Body of pancreas (tissue), 4 donors: ENCODE data around the gene CORO1C. TPM values are rescaled to one million over a fixed set of nuclear protein-coding genes. Genes with fewer than 3 reads are reported as not detected.

Experiments
- ATAC-seq: fragments of 150-250 bp; one replicate; pipeline ENCODE4 v1.9.1; 2016
- DNase-seq, 4 donors: peaks; one replicate each; pipeline ENCODE4 v3.0.0-alpha.2; 2019
- H3K27ac ChIP-seq, 4 donors: fragments of 200-600 bp; sonication (generic); 1 replicate in 3 of 4; 2 replicates in 1 of 4; pipeline versions ENCODE4 v1.5.1 to v1.6.1; 2016 to 2019; ENCODE audit warnings: mild to moderate bottlenecking in 1 of 4, mixed read lengths in 1 of 4, moderate library complexity in 1 of 4
- H3K27me3 ChIP-seq, 2 donors: fragments of 200-600 bp; sonication (generic); one replicate each; pipeline ENCODE4 v1.6.0; 2016; ENCODE audit warnings: mild to moderate bottlenecking in 1 of 2
- H3K36me3 ChIP-seq, 2 donors: fragments of 200-600 bp; sonication (generic); replicated peaks in 1 of 2; 2 replicates each; pipeline ENCODE4 v1.5.1; 2016; ENCODE audit warnings: low read depth in 2 of 2; ENCODE audit not compliant: insufficient read depth in 1 of 2
- H3K4me1 ChIP-seq: fragments of 200-600 bp; sonication (generic); one replicate; pipeline ENCODE4 v1.6.0; 2016
- H3K4me3 ChIP-seq, 2 donors: fragments of 200-600 bp; sonication (generic); 1 replicate in 1 of 2; 2 replicates in 1 of 2; pipeline ENCODE4 v1.5.1; 2016 to 2019
- H3K9me3 ChIP-seq, 3 donors: fragments of 200-600 bp; sonication (generic); 1 replicate in 2 of 3; 2 replicates in 1 of 3; pipeline ENCODE4 v1.5.1; 2016
- POLR2A ChIP-seq, 3 donors: fragments of 450-650 bp; IDR thresholded peaks; one replicate each; pipeline ENCODE4 v1.6.1; 2016; ENCODE audit warnings: antibody characterized with exemption in 3 of 3, mild to moderate bottlenecking in 2 of 3
- WGBS, 2 donors: methylation state at CpG; one replicate each; pipeline ENCODE4 v1.1.5; 2017; 5-methylcytosine and 5-hydroxymethylcytosine counted together
- intact Hi-C: fragments of 100-400 bp; cut with DNase I; formaldehyde crosslinking; loops from one replicate; pipeline ENCODE4 v1.15.1; 2023
- total RNA-seq, 2 donors: library from RNA; depleted of rRNA; stranded (reverse); fragments of >200 nt; gene quantifications; one replicate each; pipeline ENCODE4 v1.1.0, GENCODE V29; 2016
- TF ChIP-seq, protein P1 (sequence below), 7 experiments: fragments of 450-650 bp in 4 of 7; fragments of 200-600 bp in 3 of 7; sonication (generic) in 3 of 7; IDR thresholded peaks; one replicate each; pipeline ENCODE4 v1.5.1; 2016 to 2019; ENCODE audit warnings: antibody characterized with exemption in 7 of 7

CORO1C gene
- total RNA-seq, 2 donors from 2014 or later = 26.7 to 27.4 TPM

DNA sequence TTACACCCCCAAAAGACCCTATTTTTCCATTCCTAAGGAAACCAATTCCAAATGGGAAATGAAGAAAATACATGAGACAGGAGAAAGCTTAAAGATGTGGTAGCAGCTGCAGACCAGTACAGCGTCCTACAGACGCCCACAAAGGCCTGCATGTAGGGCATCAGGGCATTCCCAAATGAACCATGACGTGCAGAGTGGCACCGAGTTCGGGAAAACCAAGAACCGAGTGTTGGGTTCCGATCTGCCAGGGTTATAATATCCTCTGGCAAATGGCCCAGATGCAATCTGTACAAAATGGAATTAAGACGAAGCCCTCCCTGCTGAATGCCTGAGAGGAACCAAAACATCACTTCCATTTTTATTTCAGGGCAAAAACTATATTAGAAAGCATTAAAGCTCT is 63.3 kb downstream of the CORO1C start:
- Histone ChIP-seq H3K27ac (no peak overlapping the region), H3K9me3 (no peaks in the 10 kb centered on the region), H3K4me1 (peaks cover 17% of the 10 kb centered on the region), H3K4me3 (no peak overlapping the region), H3K36me3 (no peaks in the 10 kb centered on the region), H3K27me3 (no peaks in the 10 kb centered on the region)
- intact Hi-C loops = loop anchor here (5.0 kb wide), 1 partner anchor 129 kb away; no protein-coding TSS in a partner anchor
- TF ChIP-seq, protein P1, sequence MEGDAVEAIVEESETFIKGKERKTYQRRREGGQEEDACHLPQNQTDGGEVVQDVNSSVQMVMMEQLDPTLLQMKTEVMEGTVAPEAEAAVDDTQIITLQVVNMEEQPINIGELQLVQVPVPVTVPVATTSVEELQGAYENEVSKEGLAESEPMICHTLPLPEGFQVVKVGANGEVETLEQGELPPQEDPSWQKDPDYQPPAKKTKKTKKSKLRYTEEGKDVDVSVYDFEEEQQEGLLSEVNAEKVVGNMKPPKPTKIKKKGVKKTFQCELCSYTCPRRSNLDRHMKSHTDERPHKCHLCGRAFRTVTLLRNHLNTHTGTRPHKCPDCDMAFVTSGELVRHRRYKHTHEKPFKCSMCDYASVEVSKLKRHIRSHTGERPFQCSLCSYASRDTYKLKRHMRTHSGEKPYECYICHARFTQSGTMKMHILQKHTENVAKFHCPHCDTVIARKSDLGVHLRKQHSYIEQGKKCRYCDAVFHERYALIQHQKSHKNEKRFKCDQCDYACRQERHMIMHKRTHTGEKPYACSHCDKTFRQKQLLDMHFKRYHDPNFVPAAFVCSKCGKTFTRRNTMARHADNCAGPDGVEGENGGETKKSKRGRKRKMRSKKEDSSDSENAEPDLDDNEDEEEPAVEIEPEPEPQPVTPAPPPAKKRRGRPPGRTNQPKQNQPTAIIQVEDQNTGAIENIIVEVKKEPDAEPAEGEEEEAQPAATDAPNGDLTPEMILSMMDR (IDR thresholded peaks at IDR 0.05) = no peak
- no peak for TF ChIP-seq POLR2A (IDR thresholded peaks at IDR 0.05)
- WGBS, 2 donors = 81 to 88% methylated on average over 8 of the region's 8 CpGs
- ATAC-seq (no peak), DNase-seq (no peak)

DNA sequence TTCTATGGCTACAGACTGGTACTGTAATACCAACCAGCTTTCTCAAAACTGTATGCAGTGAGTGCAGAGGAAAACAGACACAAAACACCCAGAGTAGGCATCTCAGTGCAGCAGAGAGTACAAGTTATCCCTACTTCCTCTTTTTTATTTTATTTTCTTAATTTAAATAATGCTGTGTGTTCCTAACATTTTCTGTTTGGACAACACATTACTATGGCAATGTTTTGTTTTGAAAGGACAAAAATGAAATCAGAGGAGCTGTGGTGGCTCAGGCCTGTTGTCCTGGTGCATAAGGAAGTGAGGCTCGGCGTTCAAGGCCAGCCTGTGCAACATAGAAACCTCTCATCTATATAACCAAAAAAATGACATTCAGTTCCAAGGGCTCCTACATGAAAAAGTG is 64.0 kb downstream of the CORO1C start:
- intact Hi-C loops = loop anchor here (5.0 kb wide), 1 partner anchor 130 kb away; no protein-coding TSS in a partner anchor
- no peaks in the 10 kb centered on the region for H3K36me3 ChIP-seq
- DNase-seq = no peak
- no peak for ATAC-seq
- no peaks in the 10 kb centered on the region for H3K27me3 ChIP-seq
- H3K9me3 ChIP-seq = no peaks in the 10 kb centered on the region
- no peak overlapping the region for H3K27ac ChIP-seq
- H3K4me1 ChIP-seq = peaks cover 17% of the 10 kb centered on the region
- no peak overlapping the region for H3K4me3 ChIP-seq
- TF ChIP-seq, protein P1 (IDR thresholded peaks at IDR 0.05) = no peak
- WGBS, 2 donors = 46 to 59% methylated on average over 2 of the region's 2 CpGs

DNA sequence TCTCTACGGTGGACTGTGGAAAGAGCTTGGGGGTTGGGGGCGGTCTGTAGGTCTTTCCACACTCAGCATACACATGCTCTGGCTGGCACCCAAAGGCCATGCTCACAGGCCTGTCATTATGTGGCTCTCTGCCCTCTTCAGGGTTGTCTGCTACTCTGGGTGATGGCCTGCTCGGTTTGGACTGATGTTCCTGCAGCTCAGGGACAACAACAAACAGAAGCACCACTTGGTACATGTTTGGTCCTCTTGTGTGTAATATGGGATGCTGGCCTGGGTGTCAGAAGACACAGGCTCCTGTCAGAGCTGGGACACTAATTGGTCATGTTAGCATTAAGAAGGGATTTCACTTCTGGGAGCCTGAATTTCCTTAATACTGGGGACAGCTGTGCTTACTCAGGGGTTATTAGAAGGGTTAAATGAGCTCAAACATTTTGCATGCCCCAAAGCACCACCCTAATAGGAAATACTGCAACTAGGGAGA is 64.9 kb downstream of the CORO1C start:
- TF ChIP-seq POLR2A (IDR thresholded peaks at IDR 0.05) = no peak
- TF ChIP-seq, protein P1 (IDR thresholded peaks at IDR 0.05) = no peak
- Histone ChIP-seq H3K4me3 (no peak overlapping the region), H3K27me3 (no peaks in the 10 kb centered on the region), H3K9me3 (no peaks in the 10 kb centered on the region), H3K36me3 (no peaks in the 10 kb centered on the region), H3K27ac (no peak overlapping the region), H3K4me1 (peaks cover 17% of the 10 kb centered on the region)
- DNase-seq (peak in 2 of 4 donors; percentile 41 to 43), ATAC-seq (no peak)
- WGBS, 2 donors = 47 to 55% methylated on average over 3 of the region's 3 CpGs
- intact Hi-C loops = loop anchor here (5.0 kb wide), 1 partner anchor 131 kb away; no protein-coding TSS in a partner anchor

DNA sequence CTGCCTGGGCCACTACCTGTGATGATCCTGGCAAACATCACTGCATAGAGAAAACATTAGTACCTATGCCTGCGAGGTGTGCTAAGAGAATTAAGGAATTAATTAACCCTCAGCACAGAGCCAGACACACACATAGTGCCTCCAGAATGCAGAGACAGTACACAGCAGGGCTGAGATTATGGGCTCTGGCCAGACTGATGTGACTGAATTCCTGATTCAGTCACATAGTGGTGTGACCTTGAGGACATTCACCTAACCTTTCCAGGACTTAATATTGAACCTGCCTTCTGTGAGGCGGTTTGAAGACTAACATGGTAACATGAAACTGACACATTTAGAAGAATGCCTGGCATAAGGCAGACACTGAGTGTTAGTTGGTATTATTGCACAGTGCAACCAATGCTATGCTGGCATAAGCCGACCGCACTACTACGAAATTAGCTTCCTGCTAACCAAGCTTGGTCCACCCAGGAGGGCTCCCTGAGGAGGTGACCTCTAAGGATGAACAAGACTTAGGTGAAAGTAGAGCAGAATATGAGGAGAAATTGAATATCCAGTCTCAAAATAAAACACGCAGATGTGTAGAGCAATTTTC is 65.6 kb downstream of the CORO1C start:
- no peak overlapping the region for H3K27ac ChIP-seq
- no peak for DNase-seq
- H3K36me3 ChIP-seq = no peaks in the 10 kb centered on the region
- intact Hi-C loops = loop anchor here (5.0 kb wide), 1 partner anchor 132 kb away; no protein-coding TSS in a partner anchor
- no peak for ATAC-seq
- peaks cover 17% of the 10 kb centered on the region for H3K4me1 ChIP-seq
- H3K4me3 ChIP-seq = no peak overlapping the region
- WGBS, 2 donors = 77 to 86% methylated on average over 6 of the region's 6 CpGs
- no peaks in the 10 kb centered on the region for H3K9me3 ChIP-seq
- TF ChIP-seq POLR2A (IDR thresholded peaks at IDR 0.05) = no peak
- TF ChIP-seq, protein P1 (IDR thresholded peaks at IDR 0.05) = no peak
- H3K27me3 ChIP-seq = no peaks in the 10 kb centered on the region
